ENCODE results near the gene PLEK.
"Not testable (repeated sequence)": the region's sequence is repeated elsewhere in the genome, so short reads cannot be mapped to it uniquely, and the experiment has no call there.

The PLEK gene

DNA sequence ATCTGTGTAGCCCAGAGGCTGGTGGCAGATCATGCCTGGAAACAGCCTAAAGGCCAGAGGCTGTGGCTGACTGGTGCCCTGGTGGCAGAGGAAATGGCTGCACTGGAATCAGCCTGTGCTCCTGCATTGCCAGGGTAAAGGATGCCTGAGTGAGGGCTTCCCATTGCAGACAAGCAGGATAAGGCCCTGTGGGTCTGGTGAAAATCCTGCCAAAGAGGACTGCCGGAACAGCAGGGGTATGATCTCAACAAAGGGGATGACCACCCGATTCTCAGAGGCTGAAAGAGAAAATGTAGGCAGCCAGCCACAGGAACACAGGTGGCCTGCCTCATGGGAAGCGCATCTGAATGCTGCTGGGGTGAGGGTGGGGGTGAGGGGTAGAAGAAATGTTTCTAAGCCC lies 53.8 kb downstream of the PLEK start:
- no peak for DNase-seq

DNA sequence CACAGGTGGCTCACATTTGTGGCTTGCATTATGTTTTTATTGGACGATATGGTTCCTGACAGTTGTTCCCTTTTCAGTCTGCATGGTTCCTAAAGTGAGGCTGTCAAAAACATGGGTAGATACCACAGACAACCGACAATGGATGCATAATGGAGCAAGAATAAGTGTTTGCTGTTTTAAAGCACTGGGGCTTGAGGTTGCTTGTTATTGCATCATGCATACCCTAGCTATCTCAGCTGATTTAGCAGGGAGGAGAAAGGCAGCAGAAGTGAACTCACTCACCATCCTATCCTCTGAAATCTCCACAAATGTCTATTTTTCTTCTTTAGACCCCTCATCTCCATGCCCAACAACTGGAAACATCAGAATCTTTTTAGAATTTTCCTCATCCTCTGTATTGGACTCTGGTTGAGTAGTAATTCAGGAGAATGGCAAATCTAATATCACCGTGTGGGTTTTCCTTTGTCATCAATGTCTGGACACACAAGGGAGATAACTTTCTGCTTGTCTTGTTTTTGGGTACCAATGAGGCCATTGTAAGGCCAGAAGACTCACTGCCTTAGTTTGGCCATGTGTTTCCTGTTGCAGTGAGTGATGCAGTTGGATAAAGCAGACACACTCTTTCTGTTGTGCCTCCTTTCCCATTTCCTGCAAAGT lies 55.3 kb downstream of the PLEK start:
- no peak for DNase-seq

- no peak for DNase-seq
Observed at GRCh38 chr2:68423966-68424650, 59.0 kb downstream of the PLEK start.

GRCh38 chr2:68425503-68425902 lies 60.4 kb downstream of the PLEK start:
- no peak for DNase-seq

- DNase-seq: no peak
Observed at GRCh38 chr2:68426446-68426845, 61.4 kb downstream of the PLEK start.

DNA sequence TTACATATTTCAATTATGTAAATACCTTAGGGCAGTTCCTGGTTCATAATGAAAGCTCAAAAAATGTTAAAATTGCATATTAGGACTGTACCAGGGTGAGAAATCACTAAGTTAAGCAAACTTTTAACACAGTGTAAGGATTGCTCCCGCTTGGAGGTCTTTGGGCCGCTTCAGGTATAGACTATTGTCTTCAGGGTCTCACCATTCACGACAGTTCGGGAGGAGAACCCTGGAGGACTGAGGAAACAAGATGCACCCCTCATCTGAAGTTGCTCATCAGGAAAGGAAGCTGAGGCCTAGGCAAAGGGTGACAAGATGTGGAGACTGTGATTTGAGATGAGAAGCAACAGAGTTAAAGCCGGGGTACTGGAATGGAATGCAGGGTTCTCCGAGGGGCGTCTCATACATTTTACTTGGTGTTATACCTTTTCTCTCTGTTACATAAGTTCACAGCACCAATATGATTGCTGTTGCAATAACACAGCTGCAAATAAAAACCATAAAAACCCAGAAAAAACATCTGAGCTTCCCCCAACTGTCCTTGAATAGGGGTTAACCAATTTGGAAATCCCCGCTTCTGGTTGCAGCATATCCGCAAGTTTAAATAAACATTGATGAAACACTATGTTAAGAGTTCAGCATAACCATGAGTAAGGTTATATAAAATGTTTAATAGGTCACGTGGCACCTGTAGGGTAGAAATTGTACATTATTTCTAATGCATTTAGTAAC lies 61.9 kb downstream of the PLEK start:
- DNase-seq: no peak

DNA sequence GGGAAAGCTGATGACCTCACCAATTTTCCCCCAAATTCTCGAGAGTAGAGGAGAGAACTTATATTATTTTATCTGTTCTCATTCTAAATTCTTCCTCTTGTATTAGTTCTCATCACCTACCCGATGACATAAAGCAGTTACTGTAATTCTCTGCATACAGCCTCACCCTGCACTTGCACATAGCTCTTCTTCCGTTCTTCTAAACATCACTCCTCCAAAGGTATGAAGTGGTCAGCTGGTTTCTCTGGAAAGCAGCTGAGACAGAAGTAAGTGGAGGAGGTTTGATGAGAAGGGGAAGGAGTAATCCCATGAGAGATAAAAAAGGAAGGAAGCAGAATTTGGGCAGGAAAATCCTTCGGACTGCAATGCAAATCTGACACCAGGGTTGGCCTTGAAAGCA lies 63.0 kb downstream of the PLEK start:
- DNase-seq: no peak

DNA sequence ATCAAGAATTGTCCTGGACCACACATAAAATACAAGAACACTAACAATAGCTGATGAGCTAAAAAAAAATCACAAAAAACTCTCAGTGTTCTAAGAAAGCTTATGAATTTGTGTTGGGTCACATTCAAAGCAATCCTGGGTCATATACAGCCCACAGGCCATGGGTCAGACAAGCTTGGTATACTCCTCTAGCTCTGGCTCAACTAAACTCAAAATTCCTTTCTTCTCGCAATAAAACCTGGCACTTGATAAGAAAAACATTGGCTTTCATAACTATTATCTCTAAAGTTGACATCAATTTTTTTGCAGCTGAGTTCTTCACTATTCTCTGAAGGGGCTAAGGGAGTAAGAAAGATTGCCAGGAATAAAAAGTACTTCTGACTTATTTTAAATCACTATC lies 63.7 kb downstream of the PLEK start:
- DNase-seq: no peak

GRCh38 chr2:68429311-68429826 lies 64.3 kb downstream of the PLEK start:
- DNase-seq: no peak

DNA sequence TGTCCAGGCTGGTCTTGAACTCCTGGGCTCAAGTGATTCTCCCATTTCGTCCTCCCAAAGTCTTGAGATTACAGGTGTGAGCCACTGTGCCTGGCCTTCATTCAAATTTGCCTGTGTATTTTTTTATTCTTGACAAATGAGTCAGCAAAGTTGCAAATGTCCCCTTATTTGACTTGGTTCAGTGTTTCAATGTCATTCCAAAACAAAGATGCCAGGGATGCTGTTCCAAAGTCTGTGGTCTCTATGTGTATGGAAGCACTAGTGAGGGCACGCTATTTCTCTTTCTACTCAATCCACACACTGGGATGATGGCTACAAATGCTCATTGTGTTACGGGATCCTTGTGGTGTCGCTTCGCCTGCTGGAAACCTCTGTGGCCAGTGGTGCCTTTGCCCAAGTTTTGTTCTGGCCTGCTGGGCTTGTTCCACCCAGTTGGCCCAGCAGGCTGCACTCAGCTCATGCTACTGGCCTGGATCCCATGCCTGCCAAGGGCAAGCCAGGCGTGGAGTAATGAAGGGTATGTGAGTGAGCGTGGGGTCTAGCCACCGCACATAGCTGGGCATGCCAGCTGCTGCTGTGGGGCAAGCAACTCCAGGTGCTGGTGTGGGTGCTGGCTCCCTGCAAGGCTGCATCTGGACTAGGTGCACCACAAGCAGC lies 66.4 kb downstream of the PLEK start:
- no peak for DNase-seq

DNA sequence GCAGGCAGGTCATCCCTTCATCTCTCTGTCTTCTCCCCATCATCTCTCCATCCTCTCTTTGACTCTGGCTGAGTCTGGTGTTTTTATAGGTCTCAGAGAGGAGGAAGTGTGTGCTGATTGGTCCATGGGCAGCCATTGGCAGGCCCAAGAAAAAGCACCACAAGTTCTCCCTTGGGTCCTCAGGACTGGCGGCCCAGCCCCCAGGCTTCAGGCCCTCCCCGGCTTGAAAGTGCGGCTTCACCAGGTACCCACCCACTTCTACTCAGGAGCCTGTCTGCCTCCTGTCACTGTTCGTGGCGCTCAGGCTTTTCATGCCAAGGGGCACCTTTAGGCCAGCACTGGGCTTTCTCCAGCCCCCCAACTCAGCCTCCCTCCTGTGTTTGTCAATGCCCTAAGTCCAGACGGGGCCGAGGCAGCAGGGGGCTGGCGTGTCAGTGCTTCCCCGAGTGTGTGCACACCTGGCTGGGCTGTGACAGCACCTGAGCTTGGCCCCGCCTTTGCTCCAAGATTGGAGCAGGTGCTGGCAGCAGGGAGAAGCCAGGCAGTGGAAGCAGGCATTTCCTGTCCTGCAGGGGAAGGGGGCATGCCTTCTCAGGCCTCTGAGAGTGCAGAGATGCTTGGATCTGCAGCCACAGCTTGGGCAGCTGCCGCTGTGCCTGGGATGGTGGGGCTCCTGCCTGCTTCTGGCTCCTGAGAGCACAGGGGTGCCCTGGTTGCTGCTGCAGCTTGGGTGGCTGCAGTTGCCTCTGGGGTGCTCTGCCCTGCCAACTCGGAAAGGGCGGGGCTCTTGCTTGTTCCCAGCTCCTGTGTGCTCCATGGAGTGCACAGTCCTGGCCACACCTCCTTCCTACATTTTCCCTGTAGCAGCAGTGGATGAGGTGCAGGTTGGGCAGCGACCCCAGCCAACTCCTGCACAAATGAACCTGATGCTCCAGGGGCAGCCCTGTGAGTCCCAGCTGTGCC lies 67.9 kb downstream of the PLEK start:
- DNase-seq: no peak

DNA sequence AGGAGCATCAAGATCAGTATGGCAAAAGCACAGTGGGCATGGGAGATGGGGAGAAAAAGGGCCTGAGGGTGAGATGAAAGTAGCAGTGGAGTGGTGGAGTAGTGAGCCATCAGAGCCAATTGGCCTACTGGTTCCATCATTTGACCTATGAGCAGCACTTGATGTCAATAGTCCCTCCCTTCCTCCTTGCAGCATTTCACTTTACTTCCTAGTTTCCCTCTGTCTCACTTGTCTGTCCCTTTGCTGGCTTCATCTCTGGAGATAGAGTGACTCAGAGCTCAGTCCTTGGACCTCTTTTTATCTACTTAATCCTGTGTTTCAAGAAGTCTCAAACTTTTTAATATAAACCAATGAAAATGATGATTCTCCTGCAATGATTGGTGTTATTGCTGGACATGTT lies 69.9 kb downstream of the PLEK start:
- DNase-seq: no peak

GRCh38 chr2:68435615-68436014 lies 70.5 kb downstream of the PLEK start:
- DNase-seq: no peak

- no peak for DNase-seq
Observed at GRCh38 chr2:68436270-68436669, 71.2 kb downstream of the PLEK start.

DNA sequence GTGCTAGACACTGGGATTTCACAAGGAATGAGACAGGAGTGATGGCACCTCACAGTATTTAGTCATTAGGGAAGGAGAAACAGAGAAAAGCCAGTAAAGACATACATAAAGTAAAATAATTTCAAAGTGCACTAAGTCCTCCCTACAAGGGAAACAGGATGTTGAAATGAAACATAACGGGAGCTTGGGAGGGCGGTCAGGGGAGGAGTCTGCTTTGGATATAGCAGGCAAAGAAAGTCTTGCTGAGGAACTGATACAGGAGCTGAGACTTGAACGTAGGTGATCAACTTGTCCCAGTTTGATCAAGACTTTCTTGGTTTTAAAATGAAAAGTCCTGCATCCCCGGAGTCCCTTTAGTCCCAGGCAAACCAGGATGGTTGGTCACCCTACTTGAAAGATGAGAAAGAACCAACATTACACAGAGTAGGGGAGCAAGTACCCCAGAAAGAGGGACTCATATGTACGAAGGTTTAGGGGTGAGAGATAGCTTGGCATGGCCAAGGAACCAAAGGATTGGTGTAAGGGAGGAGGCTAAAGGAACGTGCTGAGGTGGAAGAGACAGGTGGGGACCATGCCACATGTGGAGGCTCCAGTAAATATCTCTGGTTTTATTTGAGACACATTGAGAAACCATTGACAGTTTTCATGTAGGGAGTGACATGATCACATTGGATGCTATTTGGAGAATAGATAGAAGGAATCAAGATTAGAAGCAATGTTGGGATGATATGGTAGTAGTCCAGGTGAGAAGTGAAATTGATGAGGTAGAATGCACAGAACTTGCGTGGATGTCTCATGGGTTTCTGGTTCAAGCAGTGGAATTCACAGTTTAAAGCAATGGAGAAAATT lies 73.6 kb downstream of the PLEK start:
- DNase-seq: no peak

- DNase-seq: peak; percentile 84
Observed at GRCh38 chr2:68441179-68441993, 76.3 kb downstream of the PLEK start.

DNA sequence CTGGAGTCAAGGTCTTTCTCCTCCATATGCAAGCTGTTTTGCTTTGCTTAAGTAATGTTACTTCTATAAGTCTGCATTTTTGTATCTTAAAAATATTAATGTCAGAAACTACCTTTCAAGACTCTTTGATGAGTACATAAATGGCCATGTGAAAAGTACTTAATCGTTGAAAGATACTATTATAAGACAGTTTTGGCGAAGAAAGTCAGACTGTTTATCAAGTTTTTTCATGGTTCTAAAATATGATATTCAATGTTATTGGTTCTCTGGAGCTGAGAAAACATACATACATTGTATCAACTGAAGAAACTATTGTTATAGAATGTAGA lies 76.9 kb downstream of the PLEK start:
- no peak for DNase-seq

DNA sequence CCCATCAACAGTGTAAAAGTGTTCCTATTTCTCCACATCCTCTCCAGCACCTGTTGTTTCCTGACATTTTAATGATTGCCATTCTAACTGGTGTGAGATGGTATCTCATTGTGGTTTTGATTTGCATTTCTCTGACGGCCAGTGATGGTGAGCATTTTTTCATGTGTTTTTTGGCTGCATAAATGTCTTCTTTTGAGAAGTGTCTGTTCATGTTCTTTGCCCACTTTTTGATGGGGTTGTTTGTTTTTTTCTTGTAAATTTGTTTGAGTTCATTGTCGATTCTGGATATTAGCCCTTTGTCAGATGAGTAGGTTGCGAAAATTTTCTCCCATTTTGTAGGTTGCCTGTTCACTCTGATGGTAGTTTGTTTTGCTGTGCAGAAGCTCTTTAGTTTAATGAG lies 81.3 kb downstream of the PLEK start:
- not testable (repeated sequence) for DNase-seq
